ENCODE data around the gene FAM13A. TPM values are rescaled to one million over a fixed set of nuclear protein-coding genes. Genes with fewer than 3 reads are reported as not detected.

The FAM13A gene
- total and polyA plus RNA-seq, 9 of the 15 experiments (the other 6 are each of a cell fraction or from before 2014, with no cell fraction given) = 11.3 to 23.3 (median 14.7) TPM

DNA sequence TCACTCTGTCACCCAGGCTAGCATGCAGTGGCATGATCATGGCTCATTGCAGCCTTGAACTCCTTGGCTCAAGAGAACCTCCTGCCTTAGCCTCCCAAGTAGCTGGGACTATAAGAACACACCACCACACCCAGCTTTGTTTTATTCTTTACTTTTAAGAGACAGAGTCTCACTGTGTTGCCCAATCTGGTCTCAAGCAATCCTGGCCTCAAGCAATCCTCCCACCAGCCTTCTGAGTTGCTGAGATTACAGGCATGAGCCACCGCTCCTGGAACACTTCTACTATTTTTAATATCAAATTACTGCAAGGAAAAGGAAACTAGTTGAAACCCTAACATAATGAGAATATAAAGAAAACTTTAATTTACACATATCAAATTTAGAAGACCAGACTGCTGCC lies 85.4 kb downstream of the FAM13A start:
- no peaks in the 10 kb centered on the region for H3K27me3 ChIP-seq (ENCODE audit: control insufficient read depth in 2 of 2, insufficient read depth in 2 of 2, low read length in 2 of 2)
- ChIA-PET POLR2A (no interaction called here), CTCF (ENCODE audit: low intra/inter-chr PET ratio) (no interaction called here)
- TF ChIP-seq ZEB2 (IDR thresholded peaks at IDR 0.05) (no peak), HINFP (tag; conservative IDR thresholded peaks at IDR 0.05; ENCODE audit: low read depth) (no peak), RERE (CRISPR knock-in tag; IDR thresholded peaks at IDR 0.05; ENCODE audit: borderline replicate concordance) (no peak)
- 42% methylated on average over 1 of the region's 1 CpG for WGBS (ENCODE audit: insufficient coverage, low coverage, missing lambda C conversion rate)
- FAIRE-seq = no peak
- no peaks in the 10 kb centered on the region; the same call in 2 of the 3 replicates for H3K36me3 ChIP-seq (ENCODE audit: control insufficient read depth, insufficient read depth, low read length)
- no TSS peak for BruUV-seq (replicated peaks)
- no peaks in the 10 kb centered on the region for H3K9me1 ChIP-seq (ENCODE audit: control insufficient read depth, insufficient read depth, low read length)
- intact Hi-C loops (cut with micrococcal nuclease) (no loop called here), in situ Hi-C loops (cut with MboI) (no loop called here)
- no peak overlapping the region for H3K4me2 ChIP-seq (ENCODE audit: insufficient read depth, low read length)
- no peak overlapping the region for H3K27ac ChIP-seq (ENCODE audit: extremely low read depth, low read depth, low read length)
- no peaks in the 10 kb centered on the region for H3K4me1 ChIP-seq (replicated peaks in 1 of 2; ENCODE audit: control insufficient read depth in 2 of 2, insufficient read depth in 2 of 2, low read length in 2 of 2)
- no peak for ATAC-seq
- H3K4me3 ChIP-seq = no peak overlapping the region
- no peaks in the 10 kb centered on the region for H3K9me3 ChIP-seq (replicated peaks; ENCODE audit: control insufficient read depth, insufficient read depth, low read depth, low read length)
- H2AFZ ChIP-seq (ENCODE audit: low read depth, low read length) = no peak overlapping the region
- H3K9ac ChIP-seq (ENCODE audit: insufficient read depth in 1 of 2, low read depth in 2 of 2, low read length in 2 of 2) = no peak overlapping the region
- no peaks in the 10 kb centered on the region for H4K20me1 ChIP-seq (replicated peaks; ENCODE audit: control insufficient read depth, insufficient read depth, low read length)
- DNase-seq (ENCODE audit: extremely low read depth in 1 of 4, low spot score in 3 of 4) = no peak
- H3K79me2 ChIP-seq (ENCODE audit: control insufficient read depth, insufficient read depth, low read length) = no peaks in the 10 kb centered on the region

Data from K562 (cell line).